HepG2 (cell line): ENCODE results near the gene MBD3L2. TPM values are rescaled to one million over a fixed set of nuclear protein-coding genes. Genes with fewer than 3 reads are reported as not detected.

Source experiments
- ATRX ChIP-seq: sonication (generic); formaldehyde crosslinking; IDR thresholded peaks from 2 replicates; pipeline ENCODE4 v1.4.0; 2020; ENCODE audit warnings: missing genetic modification reagents, borderline replicate concordance
- EED ChIP-seq: sonication (generic); formaldehyde crosslinking; IDR thresholded peaks from 2 replicates; pipeline ENCODE4 v1.5.0; 2020; ENCODE audit warnings: mild to moderate bottlenecking, missing genetic modification reagents
- JUN ChIP-seq: sonication (generic); formaldehyde crosslinking; IDR thresholded peaks from 2 replicates; pipeline ENCODE4 v1.4.0; 2020; ENCODE audit warnings: mild to moderate bottlenecking, missing genetic modification reagents
- JUND ChIP-seq: sonication (generic); formaldehyde crosslinking; IDR thresholded peaks from 2 replicates; pipeline ENCODE4 v1.8.0; 2022; ENCODE audit warnings: mild to moderate bottlenecking, missing genetic modification reagents
- MBNL3 ChIP-seq: fragments of 250-450 bp; sonication (Bioruptor Pico); conservative IDR thresholded peaks from 2 replicates; pipeline ENCODE4 v1.8.0; 2022; ENCODE audit warnings: mild to moderate bottlenecking, inconsistent platforms
- PPARG ChIP-seq: conservative IDR thresholded peaks from 2 replicates; pipeline ENCODE4 v1.6.1; 2016; ENCODE audit warnings: missing biosample characterization, missing genetic modification reagents
- RAD21 ChIP-seq: fragments of 450-650 bp; formaldehyde crosslinking; IDR thresholded peaks from 2 replicates; pipeline ENCODE4 v1.5.0; 2020; ENCODE audit warnings: mild to moderate bottlenecking
- REXO4 ChIP-seq: sonication (generic); formaldehyde crosslinking; IDR thresholded peaks from 2 replicates; pipeline ENCODE4 v1.8.0; 2022; ENCODE audit warnings: missing genetic modification reagents, mild to moderate bottlenecking, borderline replicate concordance
- YEATS2 ChIP-seq: sonication (generic); formaldehyde crosslinking; IDR thresholded peaks from 2 replicates; pipeline ENCODE4 v1.4.0; 2020; ENCODE audit warnings: missing genetic modification reagents, borderline replicate concordance
- ZHX2 ChIP-seq, 2 experiments: sonication (generic) in 1 of 2; formaldehyde crosslinking in 1 of 2; IDR thresholded peaks; 2 replicates each; pipeline versions ENCODE4 v1.6.1 to v1.9.0; 2014 to 2022; ENCODE audit warnings: antibody characterized with exemption in 1 of 2, borderline replicate concordance in 1 of 2, inconsistent platforms in 1 of 2, low read depth in 1 of 2, missing genetic modification reagents in 1 of 2
- ZNF687 ChIP-seq: sonication (generic); formaldehyde crosslinking; IDR thresholded peaks from 2 replicates; pipeline ENCODE4 v1.5.1; 2020; ENCODE audit warnings: mild to moderate bottlenecking, missing genetic modification reagents, moderate library complexity
- polyA plus RNA-seq, 8 experiments: library from polyadenylated mRNA; depleted of rRNA in 3 of 8; stranded (reverse) in 7 of 8; unstranded in 1 of 8; fragments of >200 nt; fragmentation: Illumina TruSeq in 4 of 8; extraction: Trizol in 4 of 8; gene quantifications; 2 replicates each; pipeline versions ENCODE4 v1.2.1 to v1.2.3, GENCODE V29; 2011 to 2016; ENCODE audit warnings: low read depth in 4 of 8, missing spikeins in 1 of 8, mixed read lengths in 1 of 8; ENCODE audit not compliant: insufficient read depth in 1 of 8
- total RNA-seq, 5 experiments: library from RNA; depleted of rRNA; stranded (reverse); fragments of >200 nt; fragmentation: Illumina TruSeq; extraction: Trizol; gene quantifications; 2 replicates each; pipeline ENCODE4 v1.2.3, GENCODE V29; 2016; ENCODE audit warnings: low read depth in 1 of 5
- TF ChIP-seq, protein P1 (sequence below): sonication (generic); formaldehyde crosslinking; IDR thresholded peaks from 2 replicates; pipeline ENCODE4 v1.5.0; 2020; ENCODE audit warnings: mild to moderate bottlenecking, missing genetic modification reagents
- TF ChIP-seq, protein P2 (sequence below): sonication (generic); formaldehyde crosslinking; IDR thresholded peaks from 2 replicates; pipeline ENCODE4 v1.4.0; 2020; ENCODE audit warnings: missing genetic modification reagents

MBD3L2 gene
- total and polyA plus RNA-seq, 2 of the 13 experiments (the other 11 are each of a cell fraction or from before 2014, with no cell fraction given) = not detected

- peak; percentile 87 for TF ChIP-seq YEATS2 (CRISPR knock-in tag)
- TF ChIP-seq EED (CRISPR knock-in tag) = 0 out of 2 replicates have a peak, but pooled peaks have one; percentile 47
- TF ChIP-seq ZHX2 (IDR thresholded peaks at IDR 0.05; ENCODE audit: low read depth) = no peak
- TF ChIP-seq ZHX2 (CRISPR knock-in tag; IDR thresholded peaks at IDR 0.05; ENCODE audit: borderline replicate concordance) = no peak
- TF ChIP-seq, protein P1, sequence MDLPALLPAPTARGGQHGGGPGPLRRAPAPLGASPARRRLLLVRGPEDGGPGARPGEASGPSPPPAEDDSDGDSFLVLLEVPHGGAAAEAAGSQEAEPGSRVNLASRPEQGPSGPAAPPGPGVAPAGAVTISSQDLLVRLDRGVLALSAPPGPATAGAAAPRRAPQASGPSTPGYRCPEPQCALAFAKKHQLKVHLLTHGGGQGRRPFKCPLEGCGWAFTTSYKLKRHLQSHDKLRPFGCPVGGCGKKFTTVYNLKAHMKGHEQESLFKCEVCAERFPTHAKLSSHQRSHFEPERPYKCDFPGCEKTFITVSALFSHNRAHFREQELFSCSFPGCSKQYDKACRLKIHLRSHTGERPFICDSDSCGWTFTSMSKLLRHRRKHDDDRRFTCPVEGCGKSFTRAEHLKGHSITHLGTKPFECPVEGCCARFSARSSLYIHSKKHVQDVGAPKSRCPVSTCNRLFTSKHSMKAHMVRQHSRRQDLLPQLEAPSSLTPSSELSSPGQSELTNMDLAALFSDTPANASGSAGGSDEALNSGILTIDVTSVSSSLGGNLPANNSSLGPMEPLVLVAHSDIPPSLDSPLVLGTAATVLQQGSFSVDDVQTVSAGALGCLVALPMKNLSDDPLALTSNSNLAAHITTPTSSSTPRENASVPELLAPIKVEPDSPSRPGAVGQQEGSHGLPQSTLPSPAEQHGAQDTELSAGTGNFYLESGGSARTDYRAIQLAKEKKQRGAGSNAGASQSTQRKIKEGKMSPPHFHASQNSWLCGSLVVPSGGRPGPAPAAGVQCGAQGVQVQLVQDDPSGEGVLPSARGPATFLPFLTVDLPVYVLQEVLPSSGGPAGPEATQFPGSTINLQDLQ (CRISPR knock-in tag) = no peak
- TF ChIP-seq REXO4 (CRISPR knock-in tag) = no peak
- no peak for TF ChIP-seq PPARG (CRISPR knock-in tag)
- TF ChIP-seq RAD21 (CRISPR knock-in tag) = no peak
- TF ChIP-seq JUN (CRISPR knock-in tag) = no peak
- TF ChIP-seq, protein P2, sequence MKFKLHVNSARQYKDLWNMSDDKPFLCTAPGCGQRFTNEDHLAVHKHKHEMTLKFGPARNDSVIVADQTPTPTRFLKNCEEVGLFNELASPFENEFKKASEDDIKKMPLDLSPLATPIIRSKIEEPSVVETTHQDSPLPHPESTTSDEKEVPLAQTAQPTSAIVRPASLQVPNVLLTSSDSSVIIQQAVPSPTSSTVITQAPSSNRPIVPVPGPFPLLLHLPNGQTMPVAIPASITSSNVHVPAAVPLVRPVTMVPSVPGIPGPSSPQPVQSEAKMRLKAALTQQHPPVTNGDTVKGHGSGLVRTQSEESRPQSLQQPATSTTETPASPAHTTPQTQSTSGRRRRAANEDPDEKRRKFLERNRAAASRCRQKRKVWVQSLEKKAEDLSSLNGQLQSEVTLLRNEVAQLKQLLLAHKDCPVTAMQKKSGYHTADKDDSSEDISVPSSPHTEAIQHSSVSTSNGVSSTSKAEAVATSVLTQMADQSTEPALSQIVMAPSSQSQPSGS (CRISPR knock-in tag) = no peak
- no peak for TF ChIP-seq JUND (CRISPR knock-in tag)
- peak; percentile 89 for TF ChIP-seq ZNF687 (CRISPR knock-in tag)
- TF ChIP-seq MBNL3 (CRISPR knock-in tag) = no peak
- no peak for TF ChIP-seq ATRX
Observed at GRCh38 chr19:7098701-7099596, 49.8 kb downstream of the MBD3L2 start (continued).
